Pancreas (tissue), 10 donors: ENCODE measurements around the gene ITPR1. TPM values are rescaled to one million over a fixed set of nuclear protein-coding genes. Genes with fewer than 3 reads are reported as not detected.

Experiments
- ATAC-seq, 4 donors: fragments of 200-7000 bp; cut with Tn5 transposase; one replicate each; pipeline versions ENCODE4 v1.8.0 to v1.9.1; 2020; ENCODE audit warnings: mild to moderate bottlenecking in 4 of 4, moderate library complexity in 4 of 4
- DNase-seq, 6 donors: peaks; one replicate each; pipeline ENCODE4 v3.0.0-alpha.2; 2020
- FAIRE-seq: peaks from 2 replicates; lab custom pipeline; 2012; peaks lifted over from hg19 to GRCh38; lab: Jason Lieb, UNC
- H3K27ac ChIP-seq, 4 donors: fragments of 200-600 bp; sonication (generic); 1 replicate in 3 of 4; 2 replicates in 1 of 4; pipeline versions ENCODE4 v1.5.0 to v1.8.0; 2020
- H3K27me3 ChIP-seq, 4 donors: fragments of 200-600 bp; one replicate each; pipeline ENCODE4 v1.8.0; 2021
- H3K36me3 ChIP-seq, 3 donors: fragments of 200-600 bp; sonication (generic) in 1 of 3; one replicate each; pipeline versions ENCODE4 v1.5.0 to v1.8.0; 2020 to 2021
- H3K4me1 ChIP-seq, 3 donors: fragments of 200-600 bp; one replicate each; pipeline ENCODE4 v1.8.0; 2021
- H3K4me3 ChIP-seq, 4 donors: fragments of 200-600 bp; sonication (generic) in 2 of 4; one replicate each; pipeline versions ENCODE4 v1.5.0 to v1.8.0; 2020 to 2021
- H3K9me3 ChIP-seq, 4 donors: fragments of 200-600 bp; one replicate each; pipeline ENCODE4 v1.8.0; 2021
- WGBS, 2 donors: extraction: QIAGEN DNeasy Blood & Tissue Kit; methylation state at CpG; one replicate each; pipeline ENCODE4 v1.1.7; 2013; 5-methylcytosine and 5-hydroxymethylcytosine counted together
- intact Hi-C, 3 donors: fragments of 100-400 bp; cut with DNase I; formaldehyde crosslinking; loops; one replicate each; pipeline versions ENCODE4 v1.11.1 to v1.14.2; 2022
- polyA plus RNA-seq, 2 donors: library from polyadenylated mRNA; stranded (reverse); fragments of 200-250 nt; gene quantifications; one replicate each; pipeline ENCODE4 v1.2.3, GENCODE V29; 2013
- total RNA-seq, 6 donors: library from RNA; stranded (reverse); fragmentation: NEBNext Ultra II Directional in 4 of 6; extraction: Animal tissue kit (Norgen Biotek cat#: 25700) in 4 of 6; gene quantifications; one replicate each; pipeline versions ENCODE4 v1.2.1 to v1.2.4, GENCODE V29; 2021 to 2023
- TF ChIP-seq, protein P1 (sequence below), 4 donors: fragments of 200-600 bp; sonication (generic) in 3 of 4; IDR thresholded peaks; one replicate each; pipeline versions ENCODE4 v1.5.0 to v1.8.0; 2021; ENCODE audit warnings: antibody characterized with exemption in 4 of 4
- donor health status: healthy with polysubstance abuse.
- donor health status: DM: no; HTN: no; CAD: no; lungs with moderate emphysema.
- donor health status: DM: no; HTN: no; CAD: no.
- donor health status: control.
- donor health status: control.
- donor health status: Bipolar disorder and iron deficiency.
- donor health status: DM: yes; HTN: yes; CAD: no.
- donor health status: DM: no; HTN: no; CAD: no.
- donor health status: DM: no; HTN: no; CAD: no.
- donor health status: DM: yes; HTN: yes; CAD: no.

Gene ITPR1
- total and polyA plus RNA-seq, 8 donors = 4.5 to 19.1 (median 10.1) TPM

DNA sequence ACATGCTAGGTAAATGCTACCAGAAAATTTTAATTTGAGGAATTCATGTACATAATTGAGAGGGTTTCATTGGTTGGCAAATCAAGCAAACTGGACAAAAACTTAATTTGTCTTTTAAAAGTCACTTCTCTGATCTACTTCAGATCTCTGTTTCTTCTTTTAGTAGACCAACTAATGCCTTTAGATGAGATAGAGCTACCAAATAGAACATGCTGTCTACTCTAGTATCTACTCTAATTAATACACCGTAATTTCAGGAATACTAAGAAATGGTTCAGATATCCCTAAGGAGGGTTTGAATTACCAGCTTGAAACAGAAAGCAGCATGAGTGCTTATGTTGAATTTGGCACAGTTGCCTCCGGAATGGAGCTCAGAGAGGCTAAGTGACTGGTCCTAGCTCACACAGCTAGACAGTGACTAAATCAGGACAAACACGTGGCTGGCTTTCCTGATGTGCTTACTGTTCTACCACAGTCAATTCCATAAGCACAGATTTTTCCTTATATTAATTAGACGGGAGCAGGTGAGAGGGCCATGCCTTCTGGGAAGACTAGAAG is 225.1 kb downstream of the ITPR1 start:
- H3K4me1 ChIP-seq = peaks cover 44 to 55% (median 46%) of the 10 kb centered on the region in 3 donors
- no peak for FAIRE-seq
- no peaks in the 10 kb centered on the region for H3K9me3 ChIP-seq
- intact Hi-C loops = loop anchor here in 1 of 3 donors (10.0 kb wide), 2 partner anchors 267 to 337 kb away; no protein-coding TSS in a partner anchor
- H3K4me3 ChIP-seq = no peak overlapping the region
- TF ChIP-seq, protein P1, sequence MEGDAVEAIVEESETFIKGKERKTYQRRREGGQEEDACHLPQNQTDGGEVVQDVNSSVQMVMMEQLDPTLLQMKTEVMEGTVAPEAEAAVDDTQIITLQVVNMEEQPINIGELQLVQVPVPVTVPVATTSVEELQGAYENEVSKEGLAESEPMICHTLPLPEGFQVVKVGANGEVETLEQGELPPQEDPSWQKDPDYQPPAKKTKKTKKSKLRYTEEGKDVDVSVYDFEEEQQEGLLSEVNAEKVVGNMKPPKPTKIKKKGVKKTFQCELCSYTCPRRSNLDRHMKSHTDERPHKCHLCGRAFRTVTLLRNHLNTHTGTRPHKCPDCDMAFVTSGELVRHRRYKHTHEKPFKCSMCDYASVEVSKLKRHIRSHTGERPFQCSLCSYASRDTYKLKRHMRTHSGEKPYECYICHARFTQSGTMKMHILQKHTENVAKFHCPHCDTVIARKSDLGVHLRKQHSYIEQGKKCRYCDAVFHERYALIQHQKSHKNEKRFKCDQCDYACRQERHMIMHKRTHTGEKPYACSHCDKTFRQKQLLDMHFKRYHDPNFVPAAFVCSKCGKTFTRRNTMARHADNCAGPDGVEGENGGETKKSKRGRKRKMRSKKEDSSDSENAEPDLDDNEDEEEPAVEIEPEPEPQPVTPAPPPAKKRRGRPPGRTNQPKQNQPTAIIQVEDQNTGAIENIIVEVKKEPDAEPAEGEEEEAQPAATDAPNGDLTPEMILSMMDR (IDR thresholded peaks at IDR 0.05) = no peak
- H3K27me3 ChIP-seq = no peaks in the 10 kb centered on the region
- ATAC-seq = no peak
- 42 to 43% methylated on average over 4 of the region's 4 CpGs for WGBS, 2 donors
- H3K36me3 ChIP-seq = no peaks in the 10 kb centered on the region
- H3K27ac ChIP-seq = peak overlapping the region; percentile 44 to 83 (median 63)
- DNase-seq = no peak

DNA sequence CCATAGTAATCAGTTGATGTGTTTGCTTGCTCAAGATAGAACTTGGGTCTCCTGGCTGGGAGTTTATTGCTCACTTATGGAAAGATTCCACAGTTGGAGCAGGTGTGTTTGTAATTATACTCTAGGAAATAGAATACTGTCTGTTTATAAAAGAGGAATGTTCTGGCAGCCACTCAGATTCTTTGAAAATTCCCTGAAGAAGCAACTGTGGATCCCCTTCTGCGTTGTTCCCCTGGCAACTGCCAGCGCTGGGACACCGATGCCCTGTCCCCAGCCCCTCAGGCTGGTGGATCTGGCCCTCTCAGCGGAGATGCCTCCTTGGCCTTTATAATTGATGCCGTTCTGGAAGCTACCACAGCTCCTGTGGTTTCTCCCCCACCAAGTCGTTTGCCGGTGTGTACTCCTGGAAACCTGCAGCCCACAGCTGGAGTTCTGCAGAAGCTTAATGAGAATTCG is 225.9 kb downstream of the ITPR1 start:
- WGBS, 2 donors = 29 to 30% methylated on average over 8 of the region's 8 CpGs
- no peak for DNase-seq
- ATAC-seq = peak in 3 of 4 donors; percentile 11 to 41 (median 22)
- peaks cover 44 to 56% (median 46%) of the 10 kb centered on the region in 3 donors for H3K4me1 ChIP-seq
- no peaks in the 10 kb centered on the region for H3K36me3 ChIP-seq
- FAIRE-seq = no peak
- peak overlapping the region; percentile 44 to 83 (median 63) for H3K27ac ChIP-seq
- intact Hi-C loops = loop anchor here in 1 of 3 donors (10.0 kb wide), 2 partner anchors 266 to 336 kb away; no protein-coding TSS in a partner anchor
- H3K9me3 ChIP-seq = no peaks in the 10 kb centered on the region
- TF ChIP-seq, protein P1 (IDR thresholded peaks at IDR 0.05) = no peak
- H3K4me3 ChIP-seq = no peak overlapping the region
- no peaks in the 10 kb centered on the region for H3K27me3 ChIP-seq

DNA sequence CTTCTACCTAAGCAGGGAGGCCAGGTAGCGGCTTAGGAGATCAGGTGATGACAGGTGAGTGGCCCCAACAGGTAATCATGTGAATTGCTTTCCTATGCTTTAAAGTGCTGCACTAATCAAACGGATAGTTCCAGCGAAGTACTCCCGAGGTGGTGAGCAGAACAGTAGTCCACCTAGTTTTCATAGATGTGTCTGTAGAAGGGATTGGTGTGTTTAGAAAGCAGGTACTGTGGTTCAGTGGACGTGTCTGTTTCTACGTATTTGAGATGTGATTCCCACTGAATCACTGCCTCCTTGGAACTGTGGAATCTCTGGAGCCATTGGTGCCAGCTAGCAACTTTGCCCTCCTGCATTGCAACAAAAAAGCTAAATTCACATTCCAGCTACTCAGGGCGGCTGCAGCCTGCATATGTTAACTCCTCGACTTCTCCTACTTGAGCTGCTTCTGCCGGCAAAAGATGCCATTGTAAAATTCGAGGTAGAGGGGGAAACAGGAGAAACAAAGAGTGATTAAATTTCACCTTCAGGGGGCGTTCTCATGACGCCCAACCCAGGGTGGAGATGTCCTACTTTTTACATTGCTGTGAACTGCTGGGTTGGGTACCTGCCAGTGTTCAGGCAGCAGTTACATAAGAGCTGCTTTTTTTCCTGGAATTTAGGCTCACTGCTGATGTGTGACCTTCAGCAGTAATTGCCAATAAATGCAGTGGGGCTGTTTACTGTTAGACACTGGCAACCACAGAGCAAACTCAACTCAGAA is 227.3 kb downstream of the ITPR1 start:
- Histone ChIP-seq H3K4me1 (peaks cover 46 to 56% (median 48%) of the 10 kb centered on the region in 3 donors), H3K9me3 (no peaks in the 10 kb centered on the region), H3K4me3 (no peak overlapping the region), H3K27ac (peak overlapping the region; percentile 69 to 83 (median 76)), H3K27me3 (no peaks in the 10 kb centered on the region), H3K36me3 (no peaks in the 10 kb centered on the region)
- peak; percentile 74 to 86 (median 85) for ATAC-seq
- TF ChIP-seq, protein P1 (IDR thresholded peaks at IDR 0.05) = peak in 2 of 4 donors; percentile 13 to 23
- intact Hi-C loops = loop anchor here in 1 of 3 donors (5.0 to 10.0 kb wide), 2 partner anchors 54 to 262 kb away; no protein-coding TSS in a partner anchor
- DNase-seq = peak in 5 of 6 donors; percentile 70 to 91 (median 87)
- 9% methylated on average over 12 of the region's 12 CpGs for WGBS, 2 donors
- FAIRE-seq = peak; percentile 87

DNA sequence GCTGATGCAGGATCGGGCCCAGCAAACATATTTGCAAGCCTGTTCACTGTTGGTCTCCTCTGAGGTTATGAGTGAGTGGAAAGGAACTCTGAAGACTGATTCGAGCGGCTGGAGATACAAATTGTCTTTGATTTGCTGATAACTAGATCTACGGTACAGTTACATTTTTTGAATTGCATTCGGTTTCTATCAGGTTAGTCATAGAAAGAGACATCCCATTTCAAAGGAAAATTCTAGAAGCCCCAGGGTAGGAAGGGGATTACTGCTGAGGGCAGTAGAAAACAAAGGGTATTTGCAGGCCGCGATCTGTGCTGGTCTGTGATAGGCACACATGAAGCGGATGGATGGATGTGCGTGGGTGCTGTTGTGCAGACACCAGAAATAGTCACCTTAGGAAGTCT is 228.4 kb downstream of the ITPR1 start:
- no peak overlapping the region for H3K4me3 ChIP-seq
- DNase-seq (no peak), ATAC-seq (no peak), FAIRE-seq (no peak)
- no peaks in the 10 kb centered on the region for H3K36me3 ChIP-seq
- intact Hi-C loops = loop anchor here in 1 of 3 donors (5.0 to 10.0 kb wide), 2 partner anchors 53 to 261 kb away; no protein-coding TSS in a partner anchor
- peaks cover 46 to 56% (median 48%) of the 10 kb centered on the region in 3 donors for H3K4me1 ChIP-seq
- no peaks in the 10 kb centered on the region for H3K27me3 ChIP-seq
- TF ChIP-seq, protein P1 (IDR thresholded peaks at IDR 0.05) = no peak
- H3K9me3 ChIP-seq = no peaks in the 10 kb centered on the region
- peak overlapping the region; percentile 32 to 83 (median 56) for H3K27ac ChIP-seq
- 53 to 61% methylated on average over 9 of the region's 9 CpGs for WGBS, 2 donors
